ENCODE results near the gene MYRF. TPM values are rescaled to one million over a fixed set of nuclear protein-coding genes. Genes with fewer than 3 reads are reported as not detected.

The MYRF gene
- 10.4 TPM for total RNA-seq

- ATAC-seq (peak; percentile 26), DNase-seq (ENCODE audit: low spot score) (peak; percentile 69)
- intact Hi-C loops (cut with DNase I) = no loop called here
Measured at GRCh38 chr11:61752117-61752924, at the start of gene MYRF. MYRF (plus strand) TSS chr11:61752636; CDS start chr11:61752745, 109 bp downstream.

DNA sequence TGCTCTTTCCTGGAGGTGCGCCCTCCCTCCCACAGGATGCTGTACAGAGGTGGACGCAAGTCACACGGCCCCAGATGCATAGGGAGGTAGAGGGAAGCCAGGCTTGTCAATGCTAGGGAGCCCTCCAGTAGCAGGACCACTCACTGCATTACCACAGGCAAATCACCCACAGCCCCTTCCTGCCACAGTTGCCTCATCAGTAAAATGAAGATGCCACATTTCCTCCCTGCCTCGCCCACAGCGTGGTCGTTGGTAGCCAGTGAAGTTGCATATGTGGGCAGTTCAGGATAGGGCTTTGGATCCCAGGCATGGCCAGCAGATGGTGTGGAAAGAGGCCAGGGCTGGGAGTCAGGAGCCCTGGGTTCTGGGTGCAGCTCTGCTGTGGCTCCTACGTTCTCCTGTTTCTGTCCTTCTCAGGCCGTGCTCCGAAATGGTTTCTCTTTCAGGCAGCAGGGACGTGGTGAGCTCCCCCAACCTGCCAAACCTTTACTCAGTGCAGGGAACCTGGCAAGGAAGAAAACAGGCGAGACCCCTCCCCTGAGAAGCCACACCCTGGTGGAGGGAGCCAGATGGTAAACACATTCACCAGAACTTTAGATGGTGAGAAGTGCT is 49.6 kb upstream of the MYRF start:
- intact Hi-C loops (cut with DNase I) = no loop called here
- no peak for ATAC-seq

GRCh38 chr11:61704838-61705237 is 47.6 kb upstream of the MYRF start:
- intact Hi-C loops (cut with DNase I) = loop anchor here (1.0 kb wide), 1 partner anchor 76 kb away; no protein-coding TSS in a partner anchor
- DNase-seq (ENCODE audit: low spot score) (no peak), ATAC-seq (no peak)

More for the DNA sequence above, 49.6 kb upstream of the MYRF start:
- no peak for DNase-seq (ENCODE audit: low spot score)

DNA sequence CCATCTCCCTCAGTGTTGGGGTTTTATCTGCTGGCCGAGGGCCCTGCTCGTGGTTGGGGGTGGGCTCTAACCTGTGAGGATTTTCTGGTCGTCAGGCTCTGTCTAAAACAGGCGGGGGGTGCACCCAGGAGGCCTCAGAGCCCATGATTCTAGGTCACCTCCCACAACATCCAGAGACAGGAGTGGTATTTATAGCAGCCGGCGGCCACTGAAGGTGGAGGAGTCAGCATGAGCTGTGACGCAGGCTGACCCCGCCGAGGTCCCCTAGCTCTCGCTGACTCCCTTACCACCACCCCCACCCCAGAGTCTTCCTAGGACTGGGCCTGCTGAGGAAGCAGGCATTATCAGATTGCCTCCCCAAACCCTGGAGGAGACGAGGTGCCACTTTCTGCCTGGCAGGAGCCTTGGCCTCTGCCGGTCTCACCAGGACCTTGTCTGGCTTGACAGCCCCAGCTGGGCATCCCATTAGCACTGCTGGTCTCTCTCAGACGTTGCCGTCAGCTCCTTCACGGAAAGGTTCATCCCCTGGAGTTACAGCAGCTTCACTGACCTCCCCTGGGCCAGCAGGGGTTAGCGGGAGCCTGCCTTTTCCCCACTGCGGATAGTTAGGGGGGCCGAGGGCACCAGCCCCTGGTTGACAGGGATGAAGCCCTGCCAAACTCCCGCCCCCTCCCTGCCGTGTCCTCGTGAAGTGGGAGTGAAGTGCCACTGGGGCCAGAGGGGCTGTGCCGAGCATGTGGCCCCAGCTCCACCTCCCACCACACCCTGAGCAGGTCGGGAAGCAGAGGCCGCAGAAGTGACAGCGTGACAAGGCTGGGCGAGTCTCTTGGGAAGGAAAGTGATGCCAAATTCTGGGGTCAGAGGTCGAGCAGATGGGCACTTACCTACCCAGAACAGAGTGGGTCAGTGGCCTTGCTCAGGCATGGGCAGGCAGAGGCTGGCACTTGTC is 45.7 kb upstream of the MYRF start:
- intact Hi-C loops (cut with DNase I) = no loop called here
- peak; percentile 15 for ATAC-seq
- DNase-seq (ENCODE audit: low spot score) = no peak

- DNase-seq (ENCODE audit: low spot score) (no peak), ATAC-seq (no peak)
Measured at GRCh38 chr11:61707574-61707973, 44.9 kb upstream of the MYRF start.

DNA sequence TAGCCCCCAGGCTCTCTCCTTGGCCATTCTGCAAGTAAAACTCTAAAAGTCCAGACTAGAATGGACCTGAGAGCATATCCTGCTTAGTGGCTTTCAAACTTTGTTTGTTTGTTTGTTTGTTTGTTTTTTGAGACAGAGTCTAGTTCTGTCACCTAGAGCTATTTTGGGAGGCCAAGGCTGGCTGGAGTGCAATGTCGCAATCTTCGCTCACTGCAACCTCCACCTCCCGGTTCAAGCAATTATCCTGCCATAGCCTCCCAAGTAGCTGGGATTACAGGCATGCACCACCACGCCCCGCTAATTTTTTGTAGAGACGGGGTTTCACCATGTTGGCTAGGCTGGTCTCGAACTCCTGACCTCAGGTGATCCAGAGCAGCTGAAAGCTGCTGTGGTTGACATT is 43.3 kb upstream of the MYRF start:
- ATAC-seq = no peak
- DNase-seq (ENCODE audit: low spot score) = no peak
- intact Hi-C loops (cut with DNase I) = no loop called here

More at GRCh38 chr11:61707574-61707973, 44.9 kb upstream of the MYRF start:
- intact Hi-C loops (cut with DNase I) = no loop called here

GRCh38 chr11:61709572-61709971 is 42.9 kb upstream of the MYRF start:
- intact Hi-C loops (cut with DNase I) = no loop called here
- ATAC-seq (no peak), DNase-seq (ENCODE audit: low spot score) (no peak)

- no peak for DNase-seq (ENCODE audit: low spot score)
- intact Hi-C loops (cut with DNase I) = no loop called here
- no peak for ATAC-seq
Measured at GRCh38 chr11:61710019-61710418, 42.4 kb upstream of the MYRF start.

DNA sequence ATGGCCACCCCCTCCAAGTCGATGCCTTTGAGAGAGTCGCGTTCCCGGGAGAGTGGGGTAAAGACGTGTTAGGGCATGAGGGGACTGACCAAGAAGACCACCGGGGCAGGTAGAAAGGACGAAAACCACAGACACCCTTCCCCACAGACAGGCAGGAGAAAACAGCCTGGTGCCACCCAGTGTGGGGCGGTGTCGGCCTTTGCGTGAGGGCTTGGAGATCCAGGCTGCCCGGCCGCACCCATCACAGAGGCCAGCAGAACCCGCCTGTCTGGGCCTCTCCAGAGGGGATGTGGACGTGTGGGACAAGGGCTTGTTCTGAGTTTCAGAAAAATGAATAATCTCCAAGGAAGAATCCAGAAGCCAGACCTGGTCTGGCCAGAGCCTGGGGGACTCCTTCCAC is 41.4 kb upstream of the MYRF start:
- ATAC-seq (no peak), DNase-seq (ENCODE audit: low spot score) (no peak)
- intact Hi-C loops (cut with DNase I) = no loop called here

- ATAC-seq (no peak), DNase-seq (ENCODE audit: low spot score) (no peak)
- intact Hi-C loops (cut with DNase I) = no loop called here
Measured at GRCh38 chr11:61711498-61711897, 40.9 kb upstream of the MYRF start.

DNA sequence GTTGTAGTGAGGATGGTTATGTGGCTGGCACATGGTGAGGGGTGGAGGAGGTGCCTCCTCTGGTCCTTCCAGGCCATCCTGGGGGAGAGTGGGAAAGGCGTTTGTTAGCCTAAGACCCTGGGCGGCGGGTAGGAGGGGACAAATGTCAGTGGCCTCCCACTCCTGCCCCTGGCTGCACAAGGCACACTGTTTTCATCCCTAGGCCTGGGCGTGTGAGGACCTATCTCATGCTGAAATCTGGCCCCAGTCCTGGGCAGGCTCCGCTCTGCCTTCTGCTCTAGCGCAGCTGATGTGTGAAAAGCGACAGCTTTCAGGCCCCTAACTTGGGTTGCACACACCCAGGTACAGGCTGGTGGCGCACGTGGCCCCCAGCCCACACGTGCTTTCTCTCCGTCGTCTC is 40.1 kb upstream of the MYRF start:
- intact Hi-C loops (cut with DNase I) = no loop called here
- DNase-seq (ENCODE audit: low spot score) = no peak
- ATAC-seq = no peak

GRCh38 chr11:61712846-61713245 is 39.6 kb upstream of the MYRF start:
- intact Hi-C loops (cut with DNase I) = no loop called here
- no peak for ATAC-seq
- DNase-seq (ENCODE audit: low spot score) = no peak

DNA sequence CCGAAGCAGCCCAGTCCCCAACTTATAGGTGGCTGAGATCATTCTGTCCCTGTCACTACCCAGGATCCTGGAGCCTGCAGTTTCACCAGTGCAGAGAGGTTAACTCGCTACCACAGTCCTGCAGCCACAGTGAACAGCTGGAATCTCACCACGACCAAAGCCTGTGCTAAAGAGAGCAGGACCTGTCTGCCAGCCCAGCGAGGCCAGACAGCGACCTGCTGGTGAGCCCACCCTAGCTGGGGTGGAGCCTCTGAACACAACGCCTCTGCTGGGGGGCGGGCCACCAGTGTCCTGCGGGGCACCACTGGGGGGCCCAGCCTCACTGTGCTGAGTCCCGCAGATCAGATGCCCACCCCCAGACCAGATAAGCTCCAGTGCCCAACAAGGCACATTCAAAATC is 39.0 kb upstream of the MYRF start:
- intact Hi-C loops (cut with DNase I) = no loop called here

GRCh38 chr11:61713906-61714305 is 38.5 kb upstream of the MYRF start:
- intact Hi-C loops (cut with DNase I) = no loop called here
- ATAC-seq (no peak), DNase-seq (ENCODE audit: low spot score) (no peak)

More for the DNA sequence above, 39.0 kb upstream of the MYRF start:
- no peak for DNase-seq (ENCODE audit: low spot score)
- ATAC-seq = no peak

- ATAC-seq = no peak
- intact Hi-C loops (cut with DNase I) = no loop called here
Measured at GRCh38 chr11:61714316-61714715, 38.1 kb upstream of the MYRF start.

DNA sequence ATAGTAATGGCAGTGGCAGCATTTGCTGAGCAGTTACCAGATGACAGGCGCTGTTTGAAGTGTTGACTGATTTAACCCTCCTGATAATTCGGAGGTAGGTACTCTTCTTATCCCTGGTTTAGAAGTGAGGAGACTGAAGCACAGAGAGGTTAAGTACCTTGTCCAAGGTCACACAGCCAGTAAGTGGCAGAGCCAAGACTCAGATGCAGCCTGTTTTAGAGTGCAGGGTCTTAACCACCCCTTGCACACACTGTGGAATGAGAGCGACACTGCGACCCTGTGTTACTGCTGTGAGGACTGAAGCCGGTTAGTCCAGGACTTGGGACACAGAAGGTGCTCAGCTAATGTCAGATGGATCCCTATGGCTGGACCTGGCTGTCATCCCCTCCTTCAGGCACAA is 37.5 kb upstream of the MYRF start:
- intact Hi-C loops (cut with DNase I) = no loop called here
- no peak for ATAC-seq
- no peak for DNase-seq (ENCODE audit: low spot score)

More at GRCh38 chr11:61714316-61714715, 38.1 kb upstream of the MYRF start:
- no peak for DNase-seq (ENCODE audit: low spot score)

- intact Hi-C loops (cut with DNase I) = no loop called here
- DNase-seq (ENCODE audit: low spot score) = no peak
- ATAC-seq = no peak
Measured at GRCh38 chr11:61715867-61716266, 36.6 kb upstream of the MYRF start.

DNA sequence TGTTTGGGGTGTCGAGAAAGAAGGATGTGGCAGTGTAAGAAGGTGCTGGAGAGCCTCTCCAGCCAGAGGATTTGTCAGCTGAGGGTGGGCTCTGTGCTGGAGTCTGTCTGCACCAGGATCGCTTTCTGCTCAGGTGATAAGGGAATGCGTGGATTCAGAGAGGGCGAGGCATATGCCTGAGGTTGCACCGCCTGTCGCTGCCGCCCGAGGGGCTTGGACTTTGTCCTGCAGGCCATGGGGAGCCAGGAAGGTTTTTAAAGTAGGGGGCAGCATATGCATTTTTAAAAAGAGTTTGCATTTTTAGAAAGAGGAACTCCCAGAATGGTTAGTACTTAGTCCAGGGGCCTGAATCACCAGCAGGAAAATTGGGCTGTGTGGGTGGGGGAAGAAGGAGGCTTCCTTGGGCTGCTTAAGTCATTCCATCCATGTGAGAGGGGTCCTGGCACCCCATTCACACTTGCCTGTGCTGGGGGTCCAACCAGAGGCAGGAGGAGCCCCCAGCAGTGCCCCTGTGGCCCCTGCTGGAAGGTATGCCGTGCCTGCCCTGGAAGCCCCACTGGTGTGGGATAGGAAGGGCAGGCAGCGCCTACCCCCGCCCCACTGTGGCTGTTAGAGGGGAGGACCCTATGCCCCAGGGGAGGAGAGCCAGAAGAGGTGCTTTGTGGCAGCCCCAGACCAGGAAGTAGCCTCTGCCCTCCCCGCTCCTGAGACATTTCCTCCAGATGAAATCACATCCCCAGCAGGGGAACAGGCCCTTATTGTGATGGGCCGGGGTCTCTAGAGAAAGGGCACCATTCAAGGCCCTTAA is 35.8 kb upstream of the MYRF start:
- intact Hi-C loops (cut with DNase I) = no loop called here
- ATAC-seq (no peak), DNase-seq (ENCODE audit: low spot score) (no peak)

All from sciatic nerve (tissue), 2 donors.